GM19035 (cell line): ENCODE results near the gene HMGCL.
"Not testable (repeated sequence)": the region's sequence is repeated elsewhere in the genome, so short reads cannot be mapped to it uniquely, and the experiment has no call there.

Experiments used
- ATAC-seq: cut with Tn5 transposase; IDR thresholded peaks from one replicate; pipeline ENCODE4 v1.9.1; 2021; ENCODE audit not compliant: unreplicated experiment

The HMGCL gene

DNA sequence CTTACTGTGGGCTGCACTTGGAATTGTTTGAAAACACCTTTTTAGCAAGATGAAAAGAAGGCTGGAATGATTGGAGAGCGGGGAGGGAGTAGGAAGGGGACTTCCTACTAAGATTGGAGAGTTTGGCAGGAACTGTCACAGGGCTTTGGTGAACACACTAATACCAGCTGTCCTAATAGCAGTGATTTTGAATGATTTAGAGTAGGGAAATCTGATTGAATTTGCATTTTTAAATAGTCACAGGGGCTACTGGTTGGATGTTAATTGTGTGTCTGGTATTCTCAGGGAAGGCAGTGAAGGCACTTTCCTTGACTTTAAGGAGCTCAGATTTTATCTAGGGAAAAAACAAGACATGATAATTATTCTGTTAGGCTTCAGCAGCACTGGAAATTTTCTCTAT is 2.5 kb upstream of the HMGCL start:
- no peak for ATAC-seq

- ATAC-seq: not testable (repeated sequence)
Measured at GRCh38 chr1:23826590-23826989, 1.4 kb upstream of the HMGCL start.

- no peak for ATAC-seq
Measured at GRCh38 chr1:23825762-23826522, 713 bp upstream of the HMGCL start.

DNA sequence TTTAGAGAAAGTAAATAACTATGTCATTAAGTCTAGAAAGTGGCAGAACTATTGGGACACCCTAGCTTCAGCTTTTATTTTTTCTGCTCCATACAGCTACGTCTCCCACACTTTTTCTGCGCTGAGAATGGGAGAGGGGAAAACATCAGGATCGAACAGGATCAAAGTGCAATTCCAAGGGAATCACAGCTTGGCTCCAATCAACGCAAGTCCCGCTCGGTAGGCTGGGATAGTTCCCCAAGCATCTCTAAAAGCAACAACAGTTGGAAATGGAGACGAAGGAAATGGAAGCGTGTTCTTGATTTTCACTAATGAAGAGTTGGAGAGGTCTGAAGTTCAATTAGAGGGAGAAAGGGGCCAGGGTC is 536 bp downstream of the HMGCL start:
- no peak for ATAC-seq

DNA sequence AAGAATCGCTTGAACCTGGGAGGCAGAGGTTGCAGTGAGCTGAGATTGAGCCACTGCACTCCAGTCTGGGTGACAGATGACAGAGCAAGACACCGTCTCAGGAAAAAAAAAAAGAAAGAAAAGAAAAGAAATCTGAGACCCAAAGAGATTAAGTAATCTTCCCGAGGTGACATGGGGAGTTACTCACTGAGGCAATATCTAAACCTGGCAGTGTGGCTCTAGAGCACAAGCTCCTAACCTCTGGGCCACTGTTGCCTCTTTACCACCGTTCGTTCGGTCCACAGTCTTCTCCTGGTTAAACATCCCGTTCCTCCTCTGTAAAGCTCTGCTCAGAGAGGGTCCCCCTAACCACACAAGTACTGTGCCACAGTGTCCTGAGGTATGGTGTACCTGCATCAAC is 1.5 kb downstream of the HMGCL start:
- no peak for ATAC-seq

DNA sequence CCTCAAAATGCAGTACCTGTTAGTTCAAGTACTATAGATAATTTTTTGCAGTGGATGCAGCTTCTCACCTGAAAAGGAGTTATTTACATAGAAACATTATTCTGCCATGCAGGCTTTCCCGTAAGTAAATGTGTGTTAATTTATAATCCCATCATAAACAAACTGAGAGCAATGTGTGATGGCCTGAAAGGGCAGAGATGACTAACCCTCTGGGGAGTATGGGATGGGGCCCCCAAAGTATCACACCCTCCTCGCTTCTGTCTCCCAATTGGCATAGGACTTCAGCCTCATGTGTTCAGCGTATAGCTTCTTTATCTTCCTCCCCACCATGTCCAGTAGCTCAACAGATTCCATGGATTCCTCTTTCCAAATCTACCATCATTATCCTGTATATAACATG is 7.6 kb downstream of the HMGCL start:
- no peak for ATAC-seq

GRCh38 chr1:23816906-23817305 is 8.3 kb downstream of the HMGCL start:
- ATAC-seq: no peak

DNA sequence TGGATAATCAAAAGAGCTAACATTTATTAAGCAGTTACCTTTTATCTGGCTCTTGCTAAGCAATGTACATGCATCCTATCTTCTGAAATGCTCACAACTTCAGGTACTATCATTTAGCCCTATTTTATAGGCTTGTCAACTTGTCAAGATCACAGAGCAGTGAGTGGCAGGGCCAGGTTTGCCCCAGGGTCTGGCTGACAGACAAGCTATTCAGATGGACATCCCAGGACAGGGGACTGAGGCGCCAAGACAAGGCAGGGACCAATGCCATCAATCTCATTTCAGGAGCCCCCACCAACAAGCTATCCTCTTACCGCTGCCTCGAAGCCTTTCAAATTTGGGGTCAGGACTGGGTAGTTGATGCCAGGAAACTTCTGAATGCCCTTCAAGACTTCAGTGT is 8.9 kb downstream of the HMGCL start:
- ATAC-seq: no peak

- no peak for ATAC-seq
Measured at GRCh38 chr1:23814016-23814415, 11.2 kb downstream of the HMGCL start.

GRCh38 chr1:23810818-23811540 is 14.2 kb downstream of the HMGCL start:
- peak; percentile 62 for ATAC-seq

DNA sequence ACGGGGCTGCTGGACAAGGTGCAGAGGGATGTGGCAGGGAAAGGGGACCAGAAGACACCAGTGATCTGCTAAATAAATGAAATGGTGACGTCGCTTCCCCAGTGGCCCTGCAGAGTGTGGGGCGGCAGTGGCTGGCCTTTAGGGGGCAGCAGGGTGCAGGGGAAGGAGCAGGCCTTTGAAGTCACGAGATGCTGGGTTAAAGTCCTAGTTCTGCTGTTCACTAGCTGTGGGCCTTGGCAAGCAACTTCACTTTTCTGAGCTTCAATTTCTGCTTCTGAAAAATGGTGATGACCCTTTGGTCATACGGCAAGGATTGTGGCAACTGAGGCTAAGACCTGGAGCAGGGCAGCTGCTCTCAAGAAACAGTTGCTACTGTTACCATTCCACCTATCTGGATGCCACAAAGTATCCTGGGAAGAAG is 15.5 kb downstream of the HMGCL start:
- ATAC-seq: no peak

GRCh38 chr1:23807453-23807852 is 17.8 kb downstream of the HMGCL start:
- no peak for ATAC-seq

DNA sequence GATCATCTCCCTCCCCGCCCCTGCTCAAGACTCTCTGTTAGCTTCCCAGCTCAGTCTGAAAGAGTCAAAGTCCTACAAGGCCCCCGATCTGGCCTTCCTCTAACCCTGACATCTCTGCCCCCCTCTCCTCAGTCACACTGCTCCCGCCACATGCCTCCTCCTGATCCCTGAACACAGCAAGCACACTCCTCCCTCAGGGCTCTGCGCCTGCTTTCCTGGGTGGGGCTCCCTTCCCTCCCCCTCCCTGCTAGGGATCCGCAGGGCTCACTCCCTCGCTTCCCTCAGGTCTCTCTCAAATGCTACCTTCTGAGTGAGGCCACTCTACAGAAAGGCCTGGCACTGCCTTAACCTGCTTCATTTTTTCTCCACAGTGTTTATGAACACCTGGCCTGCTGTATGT is 18.9 kb downstream of the HMGCL start:
- ATAC-seq: no peak

DNA sequence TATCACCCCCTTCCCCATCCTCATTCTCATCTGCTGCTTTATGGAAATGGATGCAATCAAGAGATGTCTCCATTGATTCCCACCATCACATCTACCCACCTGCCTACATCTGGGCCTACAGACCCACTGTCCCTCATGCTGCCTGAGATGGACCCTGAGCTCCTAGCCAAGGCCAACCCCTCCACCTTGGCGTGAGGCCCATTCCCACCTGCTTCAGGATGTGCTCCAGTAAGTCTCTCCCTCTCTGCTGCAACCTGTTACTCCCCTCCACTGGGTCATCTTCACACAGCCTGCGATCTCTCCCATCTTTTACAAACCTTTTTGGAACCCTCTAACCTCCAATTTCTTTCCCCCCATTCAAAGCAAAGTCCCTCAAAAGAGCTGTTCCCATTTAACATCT is 20.2 kb downstream of the HMGCL start:
- no peak for ATAC-seq

- ATAC-seq: no peak
Measured at GRCh38 chr1:23804183-23804835, 20.9 kb downstream of the HMGCL start.

DNA sequence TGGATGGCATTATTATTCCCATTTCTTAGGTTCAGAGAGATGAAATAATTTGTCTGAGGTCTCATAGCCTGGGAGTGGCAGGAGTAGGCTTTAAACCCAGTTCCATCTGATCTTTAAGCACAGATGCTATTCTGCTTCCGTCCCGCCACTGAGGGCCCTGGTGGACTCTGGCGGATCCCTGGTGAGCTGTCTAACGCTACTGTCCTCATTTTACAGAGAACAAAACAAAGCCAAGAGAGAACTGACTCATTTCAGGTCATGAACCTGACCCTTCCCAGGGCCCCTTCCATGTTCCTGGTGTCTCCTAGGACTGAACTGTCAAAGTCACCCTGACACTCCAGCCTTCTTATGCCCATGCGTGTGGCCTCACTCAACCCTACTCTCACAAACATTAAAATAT is 21.6 kb downstream of the HMGCL start:
- ATAC-seq: no peak

DNA sequence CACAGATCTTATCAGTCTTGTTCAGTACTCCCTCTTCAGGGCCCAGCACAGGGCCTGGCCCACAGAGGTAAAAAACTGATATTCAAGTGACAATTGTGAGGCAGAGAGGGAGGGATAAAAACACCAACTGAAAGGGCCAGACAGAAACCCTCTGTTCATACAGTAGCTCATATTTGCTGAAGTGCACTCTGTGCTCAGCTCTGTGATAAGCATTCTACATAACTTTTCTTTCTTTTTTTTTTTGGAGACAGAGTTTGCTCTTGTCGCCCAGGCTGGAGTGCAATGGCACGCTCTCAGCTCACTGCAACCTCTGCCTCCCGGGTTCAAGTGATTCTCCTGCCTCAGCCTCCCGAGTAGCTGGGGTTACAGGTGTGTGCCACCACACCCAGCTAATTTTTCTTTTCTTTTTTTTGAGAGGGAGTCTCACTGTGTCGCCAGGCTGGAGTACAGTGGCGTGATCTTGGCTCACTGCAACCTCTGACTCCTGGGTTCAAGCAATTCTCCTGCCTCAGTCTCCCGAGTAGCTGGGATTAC is 22.4 kb downstream of the HMGCL start:
- not testable (repeated sequence) for ATAC-seq

DNA sequence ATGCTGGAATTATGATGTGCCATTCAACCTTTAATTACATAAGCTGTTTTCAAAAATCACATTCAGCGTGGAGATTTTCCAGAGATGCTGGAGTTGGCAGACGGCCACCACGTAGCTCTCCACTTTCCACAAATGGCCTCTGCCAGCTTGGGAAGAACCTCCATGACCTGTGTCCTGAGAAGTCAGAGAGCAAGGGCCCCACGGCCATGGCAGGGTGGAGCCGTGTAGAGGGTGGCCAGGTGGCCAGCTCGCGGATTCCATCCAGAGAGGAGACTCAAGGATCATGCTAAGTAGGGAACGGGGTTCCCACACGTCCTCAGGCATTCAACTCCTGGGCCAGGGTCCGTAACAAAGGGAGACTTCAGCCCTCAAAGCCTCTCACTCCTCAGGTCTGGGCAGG is 23.4 kb downstream of the HMGCL start:
- no peak for ATAC-seq

DNA sequence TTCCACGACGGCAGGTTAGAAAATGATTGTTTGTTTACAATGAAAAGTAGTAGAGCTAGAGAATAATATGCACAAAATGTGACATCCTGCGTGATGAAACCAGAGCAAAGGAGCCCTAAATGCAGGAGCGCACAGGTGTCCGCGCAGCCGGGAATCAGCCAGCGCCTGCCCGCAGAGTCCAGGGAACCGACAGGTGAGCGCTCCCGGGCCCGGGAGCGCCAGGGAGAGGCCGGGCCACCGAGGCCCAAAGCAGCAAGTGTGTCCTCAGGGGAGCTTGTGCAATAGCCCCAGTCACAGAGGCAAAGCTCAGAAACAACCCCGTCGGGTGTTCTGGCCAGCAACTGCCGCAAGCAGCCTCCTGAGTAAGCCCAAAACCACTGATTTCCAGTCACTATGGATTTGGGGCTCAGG is 23.9 kb downstream of the HMGCL start:
- no peak for ATAC-seq

- peak; percentile 79 for ATAC-seq
Measured at GRCh38 chr1:23800400-23801337, 24.6 kb downstream of the HMGCL start, which contains the start of gene GALE. Gene GALE (minus strand): TSS chr1:23800754. CDS start chr1:23799007, 1,747 bp downstream.
